Stimulated activated CD8-positive, alpha-beta memory T cell treated with anti-CD3 and anti-CD28 coated beads, Interleukin-15, amount 100 ng/mL, for 4 hours (primary cell): Measurements from ENCODE around the gene ATP1A2.
A peak's percentile ranks its signal among the peaks of the same experiment; 100 is the strongest.
"Not testable (repeated sequence)": the region's sequence is repeated elsewhere in the genome, so short reads cannot be mapped to it uniquely, and the experiment has no call there.

Experiments
- DNase-seq, 2 donors: peaks; one replicate each; pipeline ENCODE4 v3.0.0-alpha.2; 2020; ENCODE audit warnings: low read depth in 2 of 2

The ATP1A2 gene

DNA sequence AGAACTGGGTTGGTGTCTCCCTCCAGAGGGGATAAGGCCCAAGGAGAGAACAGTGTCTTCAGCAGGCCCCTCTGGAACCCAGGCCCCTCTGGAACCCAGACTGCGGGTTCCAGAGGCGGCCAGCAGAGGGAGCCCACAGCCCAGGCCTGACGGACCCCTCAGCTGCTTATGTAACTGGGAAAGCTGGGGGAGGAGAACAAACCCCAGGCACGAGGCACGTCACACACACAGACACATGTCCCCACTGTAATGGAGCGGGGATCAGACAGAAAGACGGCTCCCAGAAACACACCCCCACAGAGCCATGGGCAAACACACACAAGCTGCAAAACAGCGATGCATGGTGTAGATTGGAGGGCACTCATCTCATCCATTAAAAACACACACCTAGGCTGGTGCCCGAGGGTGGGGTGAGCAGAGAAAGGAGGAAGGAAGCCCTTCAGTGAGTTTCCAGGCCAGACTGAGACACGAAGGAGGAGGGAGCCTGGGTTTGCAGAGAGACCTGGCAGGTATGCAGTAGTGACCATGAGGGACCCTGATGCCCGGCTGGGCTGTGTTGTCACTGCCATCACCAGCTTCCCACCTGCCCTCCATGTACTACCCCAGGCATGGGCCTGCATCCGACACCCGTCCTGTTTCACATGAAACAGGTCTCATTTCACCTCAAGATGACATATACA, 14.4 kb upstream of the ATP1A2 start:
- DNase-seq = peak; percentile 52 to 59

DNA sequence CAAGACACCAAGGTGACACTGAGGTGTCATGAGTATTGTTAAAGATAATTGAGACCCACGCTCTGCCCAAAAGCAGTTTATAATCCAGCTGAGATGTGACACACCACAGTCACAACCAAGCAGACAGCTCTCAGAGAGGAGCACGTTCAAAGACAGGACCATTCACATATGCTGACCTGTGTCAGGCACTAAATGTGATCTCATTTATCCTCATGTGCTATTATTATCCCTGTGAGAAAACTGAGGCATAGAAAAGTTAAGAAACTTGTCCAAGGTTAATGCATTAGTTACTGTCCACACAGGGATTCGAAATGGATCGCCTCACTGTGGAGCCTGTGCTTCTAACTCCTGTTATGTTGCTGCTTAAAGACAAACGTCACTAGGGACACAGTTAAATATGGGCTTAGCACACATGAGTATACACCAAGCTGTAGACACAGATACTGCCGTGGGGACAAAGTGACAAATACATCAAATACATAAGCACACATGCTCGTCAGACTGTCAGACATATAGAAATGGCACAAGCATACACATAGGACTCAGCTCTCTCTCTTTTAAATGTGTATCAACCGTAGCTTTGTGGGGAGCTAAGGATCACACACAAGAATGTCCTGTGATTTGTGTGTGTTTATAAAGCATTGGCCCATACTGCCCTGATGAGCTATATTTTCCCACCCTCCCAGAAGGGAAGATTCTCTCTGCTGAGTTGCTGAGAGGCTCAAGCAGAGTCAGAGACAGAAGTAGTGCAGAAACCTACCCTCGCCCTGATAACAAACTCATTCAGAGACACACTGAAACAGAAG, 13.6 kb upstream of the ATP1A2 start:
- no peak for DNase-seq

DNA sequence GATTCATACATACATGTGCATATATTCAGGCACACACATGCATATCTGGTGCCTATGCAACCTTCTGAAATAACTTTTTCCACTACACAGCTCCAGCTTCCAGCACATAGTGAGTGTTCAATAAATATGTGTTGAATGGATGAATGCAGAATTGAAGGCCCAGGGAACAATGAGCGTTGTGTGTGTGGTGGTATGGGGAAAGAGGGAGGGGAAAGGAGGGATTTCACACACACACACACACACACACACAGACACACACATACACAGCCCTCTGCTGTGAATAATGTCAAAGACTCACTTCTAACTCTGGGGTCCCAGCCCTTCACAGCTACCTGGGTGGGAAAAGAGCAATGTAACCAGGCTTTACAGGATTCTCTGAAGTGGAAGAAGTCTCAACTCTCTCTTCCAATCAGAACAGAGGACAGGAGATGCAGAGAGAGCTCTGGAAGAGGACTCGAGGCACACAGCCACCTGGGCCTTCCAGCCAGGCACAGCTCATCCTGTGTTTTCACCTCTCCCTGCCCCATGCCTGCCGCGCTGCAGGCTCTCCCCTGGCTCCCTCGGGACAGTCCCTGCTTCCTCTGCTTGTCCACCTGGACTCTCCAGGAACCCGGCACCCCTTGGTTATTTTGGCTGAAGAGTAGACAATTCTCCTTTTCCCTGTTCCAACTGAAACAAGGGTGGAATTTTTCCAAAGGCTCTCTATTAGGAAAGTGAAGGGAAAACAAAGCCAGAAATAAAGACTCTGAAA, 11.7 kb upstream of the ATP1A2 start:
- no peak for DNase-seq

DNA sequence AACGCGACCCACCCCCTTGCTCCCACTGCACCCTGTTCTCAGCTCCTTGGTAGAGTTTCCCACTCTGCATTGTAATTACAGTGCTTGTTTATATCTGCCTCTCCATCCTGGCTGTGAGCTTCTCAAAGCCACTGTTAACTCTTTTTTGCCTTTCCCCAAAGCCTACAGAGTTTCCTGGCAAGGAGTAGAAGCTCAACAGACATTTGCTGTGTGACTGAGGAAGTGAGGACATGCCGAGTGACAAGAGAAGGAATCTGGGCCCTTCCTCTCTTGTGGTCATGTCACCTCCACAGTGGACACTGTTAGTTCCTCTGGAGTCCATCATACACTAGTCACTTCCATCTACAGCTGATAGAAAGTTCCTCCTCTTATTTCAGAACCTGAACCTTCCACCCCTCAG, 11.1 kb upstream of the ATP1A2 start:
- DNase-seq = no peak

DNA sequence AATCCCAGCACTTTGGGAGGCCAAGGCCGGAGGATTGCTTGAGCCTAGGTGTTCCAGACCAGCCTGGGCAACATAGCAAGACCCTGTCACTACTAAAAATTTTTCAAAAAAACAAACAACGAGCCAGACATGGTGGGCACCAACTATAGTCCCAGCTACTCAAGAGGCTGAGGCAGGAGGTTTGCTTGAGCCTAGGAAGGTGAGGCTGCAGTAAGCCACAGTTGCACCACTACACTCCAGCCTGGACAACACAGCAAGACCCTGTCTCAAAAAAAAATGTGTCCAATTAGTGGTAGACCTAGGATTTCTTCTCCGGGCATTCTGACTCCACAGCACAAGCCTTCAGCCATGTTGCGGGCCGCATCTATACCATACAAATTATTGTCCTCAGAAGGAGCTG, 10.4 kb upstream of the ATP1A2 start:
- DNase-seq = no peak

DNA sequence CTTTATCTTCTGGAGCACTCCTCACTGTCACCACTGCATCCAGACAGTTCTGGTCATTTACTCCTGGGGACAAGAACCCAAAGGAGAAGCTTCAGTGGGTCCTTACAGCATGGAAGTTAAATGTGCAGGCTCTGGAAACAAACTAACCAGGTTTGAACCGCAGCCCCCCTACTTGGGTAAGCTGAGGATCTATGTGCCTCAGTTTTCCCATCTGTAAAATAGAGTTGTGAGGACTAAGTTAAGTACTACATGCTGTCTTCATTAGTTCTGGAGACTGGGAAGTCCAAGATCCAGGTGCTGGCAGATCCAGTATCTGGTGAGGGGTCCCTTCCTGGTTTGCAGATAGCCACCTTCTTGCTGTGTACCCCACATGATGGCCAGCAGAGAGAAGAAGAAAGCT, 8.0 kb upstream of the ATP1A2 start:
- DNase-seq = no peak

DNA sequence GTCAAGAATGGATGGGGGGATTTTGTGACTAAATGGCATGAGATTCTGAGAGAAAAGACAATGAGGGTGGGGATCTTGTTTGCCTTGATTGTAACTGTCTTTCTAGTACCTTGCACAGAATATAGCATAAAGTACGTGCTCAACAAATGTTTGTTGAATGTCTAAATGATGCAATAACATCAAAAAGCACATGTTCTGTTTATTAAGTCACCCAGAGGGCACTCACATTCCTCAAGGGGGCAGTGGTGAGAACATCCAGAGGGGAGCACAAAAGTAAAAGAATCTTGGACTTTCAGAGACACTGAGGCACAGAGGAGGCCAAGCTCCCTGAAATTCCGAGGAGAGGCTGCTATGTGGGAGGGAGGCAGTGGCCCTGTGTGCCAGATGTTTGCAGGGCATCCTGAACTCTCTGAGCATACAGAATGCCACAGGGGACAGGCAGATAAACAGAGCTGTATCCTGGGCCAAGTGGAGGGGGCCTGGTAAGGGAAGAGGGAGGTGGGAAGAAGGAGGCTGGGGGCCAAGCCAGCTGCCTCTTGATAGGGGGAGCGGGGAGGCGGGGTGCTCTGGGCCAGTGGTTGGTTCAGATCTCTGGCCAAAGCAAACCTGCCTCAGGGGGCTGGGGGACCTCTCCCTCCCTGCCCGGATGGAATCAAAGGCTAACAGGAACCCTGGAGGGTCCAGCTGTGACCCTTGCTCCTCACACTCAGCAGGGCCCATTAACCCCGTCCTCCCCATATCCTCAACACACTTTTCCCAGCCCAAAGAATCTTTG, 6.5 kb upstream of the ATP1A2 start:
- no peak for DNase-seq

DNA sequence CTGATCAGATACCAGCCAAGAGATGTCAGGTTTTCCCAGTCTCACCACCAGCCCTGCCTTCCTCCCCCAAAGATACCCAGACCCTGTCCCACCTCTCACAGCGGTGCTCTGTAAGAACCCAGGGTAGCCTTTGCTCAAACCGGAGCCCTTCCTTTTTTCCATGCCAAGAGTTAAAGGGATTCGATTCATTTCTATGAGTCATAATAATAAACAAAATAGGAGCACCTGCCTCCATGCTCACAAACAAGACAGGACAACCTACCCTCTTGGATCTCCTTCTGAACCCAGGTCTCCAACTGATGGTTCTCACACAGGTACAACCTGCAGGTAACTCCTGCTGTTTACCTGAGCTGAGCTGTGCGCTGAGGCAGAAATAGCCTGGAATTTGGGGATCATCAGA, 5.9 kb upstream of the ATP1A2 start:
- no peak for DNase-seq

DNA sequence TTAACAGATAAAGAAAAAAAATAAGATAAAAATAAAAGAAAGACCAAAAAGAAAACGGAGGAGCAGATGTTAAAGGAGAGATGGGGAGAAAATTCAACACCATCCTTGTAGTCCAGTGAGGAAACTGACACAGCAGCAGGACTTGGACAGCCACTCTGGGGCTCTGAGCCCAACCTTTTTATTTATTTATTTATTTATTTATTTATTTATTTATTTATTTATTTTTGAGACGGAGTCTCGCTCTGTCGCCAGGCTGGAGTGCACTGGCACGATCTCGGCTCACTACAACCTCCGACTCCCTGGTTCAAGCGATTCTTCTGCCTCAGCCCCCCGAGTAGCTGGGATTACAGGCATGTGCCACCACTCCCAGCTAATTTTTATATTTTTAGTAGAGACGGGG, 4.1 kb upstream of the ATP1A2 start:
- not testable (repeated sequence) for DNase-seq

DNA sequence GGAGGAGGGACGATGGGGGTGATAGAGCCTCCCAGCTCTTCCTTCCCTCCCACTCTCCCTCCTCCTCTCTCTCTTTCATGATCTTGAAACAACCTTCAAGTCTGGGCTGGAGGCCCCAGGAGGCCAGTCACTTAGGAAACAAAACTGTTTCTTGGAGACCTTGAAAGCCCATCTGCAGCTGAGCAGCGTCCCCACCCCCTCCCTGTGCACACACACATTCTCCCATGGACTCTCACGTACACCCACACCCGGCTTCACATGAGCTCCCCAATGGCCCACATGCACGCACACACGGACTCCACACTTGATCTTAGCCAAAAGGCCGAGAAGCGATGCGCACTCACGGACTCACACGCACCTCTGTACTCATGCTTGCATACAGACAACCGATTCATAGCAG, 3.2 kb upstream of the ATP1A2 start:
- no peak for DNase-seq

DNA sequence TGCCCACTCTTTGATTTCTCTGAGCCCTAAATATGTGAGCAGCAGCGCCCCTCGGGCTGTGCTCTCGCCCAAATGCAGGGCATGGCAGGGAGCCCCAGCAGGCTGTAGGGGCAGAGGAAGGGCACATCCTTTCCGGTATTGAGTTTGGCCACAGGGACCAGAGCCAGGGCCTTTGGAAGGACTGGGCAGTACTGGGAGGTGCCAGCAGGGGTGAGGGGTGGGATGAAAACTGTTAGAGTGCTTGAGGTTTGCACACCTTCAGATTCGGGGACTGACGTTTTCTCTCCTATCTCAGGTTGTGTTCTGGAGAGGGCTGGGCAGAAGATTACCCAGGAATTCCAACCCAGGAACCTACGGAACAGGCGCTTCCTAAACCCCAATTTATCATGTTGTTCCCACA, 2.2 kb upstream of the ATP1A2 start:
- no peak for DNase-seq

DNA sequence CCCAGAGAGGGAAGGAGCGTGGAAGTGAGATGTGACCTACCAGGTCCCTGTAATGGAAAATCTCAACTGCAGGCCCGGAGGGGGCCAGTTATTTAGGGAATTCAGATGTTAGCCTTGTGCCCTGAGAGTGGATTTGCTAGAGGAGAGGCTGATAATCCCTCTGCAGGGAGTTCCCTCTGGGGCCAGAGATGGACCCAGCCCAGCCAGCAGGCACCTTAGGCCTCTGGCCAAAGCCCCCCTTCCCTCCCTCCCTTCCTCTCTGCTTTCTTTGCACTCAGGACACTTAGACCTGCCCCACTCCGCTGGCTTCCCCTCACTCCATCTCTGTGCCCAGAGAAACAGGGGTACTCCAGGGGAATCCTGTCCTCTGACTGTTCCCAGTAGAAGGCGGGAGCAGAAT, 1.5 kb upstream of the ATP1A2 start:
- DNase-seq = no peak

DNA sequence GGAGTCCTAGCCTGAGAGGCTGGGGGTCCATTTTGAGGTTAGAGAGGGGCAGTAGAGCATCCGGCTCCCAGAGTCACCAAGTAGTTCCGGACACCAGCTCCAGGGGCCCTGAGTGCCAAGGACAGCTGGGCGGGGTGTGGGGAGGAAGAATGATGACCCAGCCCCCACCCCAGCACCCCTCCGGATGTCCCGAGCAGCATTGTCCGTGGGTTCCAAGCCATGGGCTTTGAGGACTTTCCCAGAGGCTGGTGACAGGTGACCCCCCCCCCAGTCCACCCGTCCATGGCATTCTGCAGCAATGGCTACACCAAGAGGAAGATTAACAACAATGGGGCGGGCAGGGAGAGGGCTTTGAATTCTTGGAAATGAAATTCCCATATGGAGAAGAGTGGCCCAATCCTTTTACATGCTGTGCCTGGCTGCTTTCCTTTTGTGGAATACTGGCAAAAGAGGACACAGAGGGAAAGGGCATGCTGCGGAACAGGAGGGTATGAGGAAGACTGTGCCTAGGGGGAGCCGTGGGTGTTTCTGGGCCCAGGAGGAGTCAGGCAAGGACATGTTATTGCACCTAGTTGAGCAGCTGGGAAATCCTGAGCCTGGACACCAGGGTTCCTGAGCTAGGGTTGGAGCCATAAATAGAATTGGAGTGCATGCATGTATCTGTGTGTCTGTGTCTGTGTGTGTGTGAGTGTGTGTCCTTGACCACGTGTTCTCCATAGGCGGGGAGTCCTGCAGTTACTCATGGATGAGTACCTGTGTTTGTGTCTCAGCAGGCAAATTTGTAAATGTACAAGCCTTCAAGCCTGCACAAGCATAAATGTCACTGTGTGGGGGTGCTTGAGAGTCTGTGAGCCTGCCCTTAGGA, 956 bp downstream of the ATP1A2 start:
- no peak for DNase-seq

DNA sequence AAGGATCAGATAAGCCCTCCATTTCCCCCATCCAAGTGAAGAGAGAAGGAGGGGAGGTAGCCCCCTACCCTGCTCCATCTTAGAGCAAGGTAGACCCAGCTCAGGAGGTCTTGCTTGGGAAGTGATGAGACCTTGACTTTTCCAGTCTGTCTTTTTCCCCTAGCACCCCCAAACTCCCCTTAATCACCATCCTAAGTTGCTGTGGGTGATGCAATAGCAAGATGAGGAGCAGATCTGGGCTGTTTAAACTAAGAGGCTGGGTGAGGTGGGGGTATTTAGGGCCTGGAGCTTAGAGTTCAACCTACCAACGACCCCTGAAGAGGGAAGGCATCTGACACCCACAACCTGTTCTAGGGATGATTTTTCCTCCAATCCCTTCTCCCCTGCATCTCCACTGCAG, 1.7 kb downstream of the ATP1A2 start:
- no peak for DNase-seq

DNA sequence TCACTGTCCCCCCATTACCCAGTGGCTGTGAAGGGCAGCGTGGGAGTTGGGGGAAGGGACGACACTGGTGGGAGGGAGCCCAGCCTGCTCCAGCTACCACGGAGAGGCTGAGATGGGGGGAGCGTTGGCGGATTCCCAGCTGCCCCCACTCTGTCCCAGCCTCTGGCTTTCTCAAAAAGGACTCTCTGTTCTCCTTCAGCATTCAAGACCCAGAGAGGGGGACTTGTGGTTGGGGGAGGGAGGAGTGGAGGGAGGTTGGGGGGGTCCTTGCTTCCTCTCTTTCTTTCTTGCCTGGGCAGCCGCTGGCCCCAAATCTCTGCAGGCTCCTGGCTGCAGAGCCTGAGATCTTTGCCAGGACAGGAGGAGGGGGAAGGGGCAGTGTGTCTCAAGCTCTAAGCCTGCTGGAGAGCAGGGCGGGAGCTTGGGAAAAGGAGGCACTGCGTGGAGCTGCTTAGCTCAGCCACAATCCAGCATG, 2.2 kb downstream of the ATP1A2 start:
- no peak for DNase-seq

DNA sequence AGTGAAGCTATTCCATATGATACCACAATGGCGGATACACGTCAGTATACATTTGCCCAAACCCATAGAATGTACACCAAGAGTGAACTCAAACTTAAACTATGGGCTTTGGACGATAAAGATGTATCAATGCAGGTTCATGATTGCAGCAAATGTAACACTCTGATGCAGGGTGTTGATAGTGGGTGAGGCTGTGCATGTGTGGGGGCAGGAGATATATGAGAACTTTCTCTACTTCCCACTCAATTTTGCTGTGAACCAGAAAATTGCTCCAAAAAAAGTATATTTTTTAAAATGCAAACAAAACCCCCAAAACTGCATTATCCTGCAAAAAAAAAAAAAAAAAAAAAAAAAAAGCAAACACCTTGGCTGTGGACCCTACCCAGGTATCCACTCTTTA, 3.4 kb downstream of the ATP1A2 start:
- no peak for DNase-seq

DNA sequence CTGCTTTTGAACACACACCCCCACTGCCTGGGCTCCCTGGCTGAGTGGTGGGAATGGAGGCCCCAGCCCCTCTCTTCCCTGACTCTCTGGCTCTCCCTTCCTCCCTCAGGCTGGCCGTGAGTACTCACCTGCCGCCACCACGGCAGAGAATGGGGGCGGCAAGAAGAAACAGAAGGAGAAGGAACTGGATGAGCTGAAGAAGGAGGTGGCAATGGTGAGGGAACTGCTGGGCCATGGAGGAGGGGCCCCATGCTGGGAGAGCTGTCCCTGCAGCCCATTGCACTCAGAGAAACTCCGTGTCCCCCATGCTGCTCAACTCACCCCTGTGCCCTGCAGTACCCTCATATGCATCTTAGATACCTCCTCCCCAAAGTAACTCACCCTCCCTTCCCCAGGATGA, 5.2 kb downstream of the ATP1A2 start:
- DNase-seq = no peak

DNA sequence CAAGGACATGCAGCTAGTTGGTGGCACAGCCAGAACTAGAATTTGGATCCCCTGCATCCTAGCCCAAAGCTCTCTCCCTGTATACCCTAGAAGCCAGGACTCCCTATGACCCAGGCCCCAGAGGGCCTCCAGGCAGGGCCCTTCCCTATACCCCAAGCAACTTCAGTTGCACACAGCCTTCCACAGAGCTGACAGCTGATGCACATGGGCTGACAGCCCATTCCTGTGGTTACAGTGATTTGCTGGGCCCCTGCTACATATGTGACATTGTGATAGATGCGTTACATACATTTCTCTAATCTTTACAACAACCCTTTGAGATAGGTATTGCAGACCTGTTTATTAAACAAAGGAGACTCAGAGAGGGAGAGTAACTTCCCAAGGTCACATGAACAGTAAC, 5.8 kb downstream of the ATP1A2 start:
- DNase-seq = no peak

DNA sequence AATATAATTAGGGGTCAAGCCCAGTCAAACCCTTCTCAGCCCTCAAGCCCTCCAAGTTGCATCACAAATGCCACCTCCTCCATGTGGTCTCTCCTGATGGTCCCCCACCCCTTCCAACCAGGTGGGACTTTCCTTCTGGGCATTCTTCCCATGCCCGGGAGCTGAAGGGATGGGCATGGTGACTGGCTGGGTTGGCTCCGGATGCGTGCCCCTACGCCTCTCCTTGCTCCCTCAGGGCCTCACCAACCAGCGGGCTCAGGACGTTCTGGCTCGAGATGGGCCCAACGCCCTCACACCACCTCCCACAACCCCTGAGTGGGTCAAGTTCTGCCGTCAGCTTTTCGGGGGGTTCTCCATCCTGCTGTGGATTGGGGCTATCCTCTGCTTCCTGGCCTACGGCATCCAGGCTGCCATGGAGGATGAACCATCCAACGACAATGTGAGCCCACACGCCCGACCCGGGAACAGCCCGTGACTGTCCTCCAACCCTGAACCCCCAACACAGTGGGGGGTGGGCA, 7.5 kb downstream of the ATP1A2 start:
- DNase-seq = no peak

DNA sequence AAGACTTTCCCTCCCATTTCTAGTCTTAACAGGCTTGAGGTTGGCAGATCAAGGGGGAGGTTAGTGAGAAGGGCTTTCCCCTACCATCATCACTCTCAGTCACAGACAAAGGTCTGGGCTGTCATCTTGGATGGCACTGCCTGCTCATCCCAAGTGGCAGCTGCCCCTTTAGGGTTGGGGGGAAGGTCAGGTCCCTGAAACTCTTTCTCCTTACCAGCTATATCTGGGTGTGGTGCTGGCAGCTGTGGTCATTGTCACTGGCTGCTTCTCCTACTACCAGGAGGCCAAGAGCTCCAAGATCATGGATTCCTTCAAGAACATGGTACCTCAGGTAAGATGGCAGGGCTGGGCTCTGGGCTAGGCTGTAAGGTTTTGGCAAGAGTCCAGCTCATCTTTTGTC, 8.2 kb downstream of the ATP1A2 start:
- no peak for DNase-seq
